ENCODE measurements around the gene BEST4.

DNA sequence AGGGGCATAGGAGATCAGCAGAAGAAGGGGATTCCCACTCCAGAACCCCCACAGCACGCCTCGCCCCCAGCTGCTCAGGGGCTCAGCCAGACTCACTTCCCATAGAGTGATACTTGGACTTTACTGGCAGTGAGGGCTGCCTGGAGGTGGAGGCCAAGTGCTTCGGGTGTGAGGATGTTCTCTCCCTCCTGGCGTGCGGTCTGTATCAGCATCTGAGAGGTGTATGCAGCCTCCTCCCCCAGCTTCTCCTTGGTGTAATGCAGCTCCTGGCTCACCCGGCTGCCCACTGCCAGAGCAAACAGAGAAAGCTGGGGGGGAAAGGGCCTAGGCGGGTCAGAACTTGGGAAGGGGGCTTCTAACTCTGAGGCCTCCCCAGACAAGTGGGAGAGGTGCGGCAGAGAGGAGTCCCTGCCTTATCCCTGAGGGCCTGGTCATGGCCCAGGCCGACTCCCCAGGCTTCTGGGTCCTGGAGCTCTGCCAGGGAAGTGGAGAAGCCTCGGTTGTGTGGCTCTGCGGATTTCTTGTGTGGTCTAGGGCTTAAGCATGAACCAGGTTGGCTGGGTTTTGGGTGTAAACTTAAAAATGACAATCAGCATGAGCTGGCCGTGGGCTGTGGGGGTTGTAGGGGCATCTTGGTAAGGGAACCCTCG, 44.2 kb upstream of the BEST4 start:
- TF ChIP-seq, protein P1, sequence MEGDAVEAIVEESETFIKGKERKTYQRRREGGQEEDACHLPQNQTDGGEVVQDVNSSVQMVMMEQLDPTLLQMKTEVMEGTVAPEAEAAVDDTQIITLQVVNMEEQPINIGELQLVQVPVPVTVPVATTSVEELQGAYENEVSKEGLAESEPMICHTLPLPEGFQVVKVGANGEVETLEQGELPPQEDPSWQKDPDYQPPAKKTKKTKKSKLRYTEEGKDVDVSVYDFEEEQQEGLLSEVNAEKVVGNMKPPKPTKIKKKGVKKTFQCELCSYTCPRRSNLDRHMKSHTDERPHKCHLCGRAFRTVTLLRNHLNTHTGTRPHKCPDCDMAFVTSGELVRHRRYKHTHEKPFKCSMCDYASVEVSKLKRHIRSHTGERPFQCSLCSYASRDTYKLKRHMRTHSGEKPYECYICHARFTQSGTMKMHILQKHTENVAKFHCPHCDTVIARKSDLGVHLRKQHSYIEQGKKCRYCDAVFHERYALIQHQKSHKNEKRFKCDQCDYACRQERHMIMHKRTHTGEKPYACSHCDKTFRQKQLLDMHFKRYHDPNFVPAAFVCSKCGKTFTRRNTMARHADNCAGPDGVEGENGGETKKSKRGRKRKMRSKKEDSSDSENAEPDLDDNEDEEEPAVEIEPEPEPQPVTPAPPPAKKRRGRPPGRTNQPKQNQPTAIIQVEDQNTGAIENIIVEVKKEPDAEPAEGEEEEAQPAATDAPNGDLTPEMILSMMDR (IDR thresholded peaks at IDR 0.05; ENCODE audit: extremely low read depth in 1 of 2, insufficient read depth in 1 of 2, low read depth in 1 of 2, low read length in 2 of 2), result no peak
- no peak for TF ChIP-seq GATA2 (IDR thresholded peaks at IDR 0.05; ENCODE audit: insufficient read depth, insufficient read length, low read depth, low read length)
- TF ChIP-seq POLR2AphosphoS5 (IDR thresholded peaks at IDR 0.05; ENCODE audit: insufficient read depth, low read depth, low read length), result no peak

All from endothelial cell of umbilical vein (primary cell).